Nephron (organoid): ENCODE data around the gene MGA.

ENCODE experiments used
- H3K27ac Mint-ChIP-seq, 3 experiments: 2 replicates each; pipeline ENCODE4 v1.8.0; 2020; ENCODE audit warnings: mixed read lengths in 3 of 3, mild to moderate bottlenecking in 2 of 3, moderate library complexity in 1 of 3
- H3K27me3 Mint-ChIP-seq: 2 replicates; pipeline ENCODE4 v1.8.0; 2021; ENCODE audit warnings: low read depth, mild to moderate bottlenecking, moderate library complexity, mixed read lengths
- H3K36me3 Mint-ChIP-seq: 2 replicates; pipeline ENCODE4 v1.8.0; 2020; ENCODE audit warnings: low read depth, mixed read lengths
- H3K4me1 Mint-ChIP-seq: 2 replicates; pipeline ENCODE4 v1.8.0; 2020; ENCODE audit warnings: mixed read lengths
- H3K4me3 Mint-ChIP-seq, 3 experiments: 2 replicates each; pipeline ENCODE4 v1.8.0; 2020; ENCODE audit warnings: mild to moderate bottlenecking in 3 of 3, mixed read lengths in 3 of 3, moderate library complexity in 2 of 3
- H3K9me3 Mint-ChIP-seq: 2 replicates; pipeline ENCODE4 v1.8.0; 2020; ENCODE audit warnings: mixed read lengths
- CTCF ChIP-seq, 3 experiments: fragments of 200-600 bp; sonication (generic); IDR thresholded peaks; one replicate each; pipeline ENCODE4 v1.5.0; 2021; ENCODE audit warnings: antibody characterized with exemption in 3 of 3; ENCODE audit not compliant: unreplicated experiment in 3 of 3

Gene MGA

GRCh38 chr15:41629463-41629862 is 30.7 kb upstream of the MGA start:
- TF ChIP-seq CTCF (IDR thresholded peaks at IDR 0.05; ENCODE audit: unreplicated experiment in 3 of 3), result no peak
- H3K27me3 Mint-ChIP-seq, result no peaks in the 10 kb centered on the region
- H3K36me3 Mint-ChIP-seq, result no peaks in the 10 kb centered on the region
- no peaks in the 10 kb centered on the region for H3K4me1 Mint-ChIP-seq
- H3K4me3 Mint-ChIP-seq, result no peak overlapping the region
- peak overlapping the region in 1 of 3 experiments; percentile 22 for H3K27ac Mint-ChIP-seq
- no peaks in the 10 kb centered on the region for H3K9me3 Mint-ChIP-seq

- no peaks in the 10 kb centered on the region for H3K36me3 Mint-ChIP-seq
- peak overlapping the region in 1 of 3 experiments; percentile 22 for H3K27ac Mint-ChIP-seq
- TF ChIP-seq CTCF (IDR thresholded peaks at IDR 0.05; ENCODE audit: unreplicated experiment in 3 of 3), result no peak
- H3K4me3 Mint-ChIP-seq, result no peak overlapping the region
- H3K4me1 Mint-ChIP-seq, result no peaks in the 10 kb centered on the region
- H3K9me3 Mint-ChIP-seq, result no peaks in the 10 kb centered on the region
- no peaks in the 10 kb centered on the region for H3K27me3 Mint-ChIP-seq
Measured at GRCh38 chr15:41629883-41630282, 30.3 kb upstream of the MGA start.

GRCh38 chr15:41630616-41631217 is 29.5 kb upstream of the MGA start:
- Mint-ChIP-seq H3K27me3 (no peaks in the 10 kb centered on the region), H3K4me3 (no peak overlapping the region), H3K4me1 (no peaks in the 10 kb centered on the region), H3K36me3 (no peaks in the 10 kb centered on the region), H3K9me3 (no peaks in the 10 kb centered on the region), H3K27ac (peak overlapping the region in 1 of 3 experiments; percentile 20)
- TF ChIP-seq CTCF (IDR thresholded peaks at IDR 0.05; ENCODE audit: unreplicated experiment in 3 of 3), result no peak

GRCh38 chr15:41631880-41632470 is 28.2 kb upstream of the MGA start:
- Mint-ChIP-seq H3K36me3 (no peaks in the 10 kb centered on the region), H3K27ac (peak overlapping the region in 1 of 3 experiments; percentile 42), H3K4me3 (no peak overlapping the region), H3K4me1 (no peaks in the 10 kb centered on the region), H3K9me3 (no peaks in the 10 kb centered on the region), H3K27me3 (no peaks in the 10 kb centered on the region)
- no peak for TF ChIP-seq CTCF (IDR thresholded peaks at IDR 0.05; ENCODE audit: unreplicated experiment in 3 of 3)

GRCh38 chr15:41633609-41634008 is 26.6 kb upstream of the MGA start:
- H3K4me1 Mint-ChIP-seq, result no peaks in the 10 kb centered on the region
- H3K27me3 Mint-ChIP-seq, result no peaks in the 10 kb centered on the region
- no peak overlapping the region for H3K4me3 Mint-ChIP-seq
- no peak overlapping the region for H3K27ac Mint-ChIP-seq
- H3K36me3 Mint-ChIP-seq, result no peaks in the 10 kb centered on the region
- TF ChIP-seq CTCF (IDR thresholded peaks at IDR 0.05; ENCODE audit: unreplicated experiment in 3 of 3), result no peak
- no peaks in the 10 kb centered on the region for H3K9me3 Mint-ChIP-seq

GRCh38 chr15:41634072-41634626 is 26.1 kb upstream of the MGA start:
- H3K27ac Mint-ChIP-seq, result peak overlapping the region in 1 of 3 experiments; percentile 2
- no peaks in the 10 kb centered on the region for H3K4me1 Mint-ChIP-seq
- no peak for TF ChIP-seq CTCF (IDR thresholded peaks at IDR 0.05; ENCODE audit: unreplicated experiment in 3 of 3)
- no peaks in the 10 kb centered on the region for H3K9me3 Mint-ChIP-seq
- H3K27me3 Mint-ChIP-seq, result no peaks in the 10 kb centered on the region
- no peaks in the 10 kb centered on the region for H3K36me3 Mint-ChIP-seq
- H3K4me3 Mint-ChIP-seq, result no peak overlapping the region
